ENCODE data around the gene ORAI2.

The ORAI2 gene

DNA sequence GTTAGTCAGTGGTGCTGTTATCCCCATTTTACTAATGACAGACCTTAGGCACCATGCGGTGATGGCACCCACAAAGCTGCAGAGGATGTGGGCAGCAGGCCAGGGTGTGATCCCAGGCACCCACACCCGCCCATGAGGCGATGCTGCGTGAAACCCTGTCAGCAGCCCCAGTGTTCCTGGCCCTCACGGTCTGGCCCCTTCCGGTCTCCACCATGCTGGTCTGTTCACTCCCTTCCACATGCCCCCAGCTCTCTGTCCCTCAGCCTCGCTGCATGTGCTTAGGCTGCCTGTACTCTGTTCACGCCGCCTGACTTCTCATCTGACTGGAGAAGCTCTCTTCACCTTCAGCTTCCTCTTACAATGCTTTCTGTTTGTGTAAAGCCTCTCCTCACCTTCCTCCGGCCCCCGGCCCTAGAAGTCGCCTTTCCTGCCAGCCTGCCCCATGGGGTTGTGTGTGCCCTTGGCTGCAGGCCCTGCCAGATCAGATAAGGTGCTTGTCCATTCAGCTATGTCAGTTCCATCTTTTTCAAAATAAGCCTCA, 17.6 kb upstream of the ORAI2 start:
- DNase-seq = peak in 1 of 4 experiments; percentile 7

DNA sequence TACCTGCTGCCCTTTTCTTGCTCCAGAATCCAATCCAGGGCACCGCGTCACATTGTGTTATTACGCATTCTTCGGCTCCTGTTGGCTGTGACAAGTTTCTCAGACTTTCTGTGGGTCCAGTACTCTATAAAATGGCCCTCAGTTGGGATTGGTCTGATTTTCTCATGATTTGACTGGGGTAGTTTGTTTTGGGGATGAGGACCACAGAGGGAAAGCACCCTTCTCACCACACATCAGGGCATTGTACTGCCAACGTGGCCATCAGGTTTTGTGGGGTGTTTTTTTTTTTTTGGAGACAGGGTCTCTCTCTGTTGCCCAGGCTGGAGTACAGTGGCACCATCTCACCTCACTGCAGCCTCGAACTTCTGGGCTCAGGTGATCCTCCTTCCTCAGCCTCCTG, 17.0 kb upstream of the ORAI2 start:
- no peak for DNase-seq

DNA sequence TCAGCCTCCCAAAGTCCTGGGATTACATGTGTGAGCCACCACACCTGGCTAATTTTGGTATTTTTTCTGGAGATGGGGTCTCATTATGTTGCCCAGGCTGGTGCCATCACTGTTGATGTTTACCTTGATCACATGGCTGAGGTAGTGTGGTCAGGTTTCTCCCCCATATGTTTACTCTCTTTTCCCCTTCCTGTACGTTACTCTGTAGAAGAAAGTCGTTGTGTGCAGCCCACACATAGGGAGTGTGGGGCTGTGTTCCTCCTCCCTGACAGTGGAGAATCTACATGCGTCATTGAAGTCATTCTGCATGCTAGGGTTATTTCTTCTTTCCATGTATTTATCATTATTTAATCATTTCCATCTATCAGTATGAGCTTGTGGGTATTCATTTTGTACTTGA, 16.3 kb upstream of the ORAI2 start:
- DNase-seq = no peak

DNA sequence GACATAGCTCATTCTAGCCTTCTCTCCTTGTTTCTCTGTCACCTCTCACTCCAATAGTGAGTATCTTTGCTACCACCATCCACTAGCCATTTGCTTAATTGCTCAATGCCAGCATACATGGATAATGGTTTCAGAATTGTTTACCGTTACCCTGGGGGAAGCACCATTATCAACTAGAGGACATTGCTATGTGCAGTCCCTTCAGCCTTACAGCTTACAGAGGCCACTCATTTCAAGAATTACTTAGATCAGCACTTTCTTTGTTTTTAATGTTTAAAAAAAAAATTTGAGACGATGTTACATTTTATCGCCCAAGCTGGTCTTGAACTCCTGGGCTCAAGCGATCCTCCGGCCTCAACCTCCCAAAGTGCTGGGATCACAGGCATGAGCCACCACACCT, 14.8 kb upstream of the ORAI2 start:
- no peak for DNase-seq

DNA sequence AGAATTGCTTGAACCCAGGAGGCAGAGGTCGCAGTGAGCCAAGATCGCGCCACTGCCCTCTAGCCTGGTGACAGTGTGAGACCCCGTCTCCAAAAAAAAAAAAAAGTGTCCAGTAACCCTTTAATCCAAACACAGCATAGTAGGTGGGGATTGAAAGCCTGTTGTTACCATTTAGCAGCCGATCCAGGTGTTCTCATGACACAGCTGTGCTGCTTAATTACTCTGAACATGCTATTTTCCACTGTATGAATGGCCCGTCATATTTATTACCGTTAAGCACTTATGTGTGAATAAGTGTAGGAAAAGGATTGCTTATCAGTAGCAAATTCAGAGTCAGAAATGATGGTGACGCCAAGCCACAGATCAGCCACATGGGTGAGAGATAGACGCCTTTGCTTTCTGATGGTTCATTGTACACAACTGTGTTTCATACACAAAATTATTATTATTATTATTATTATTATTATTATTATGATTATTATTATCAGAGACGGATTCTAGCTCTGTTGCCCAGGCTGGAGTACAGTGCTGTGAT, 11.6 kb upstream of the ORAI2 start:
- DNase-seq = no peak

DNA sequence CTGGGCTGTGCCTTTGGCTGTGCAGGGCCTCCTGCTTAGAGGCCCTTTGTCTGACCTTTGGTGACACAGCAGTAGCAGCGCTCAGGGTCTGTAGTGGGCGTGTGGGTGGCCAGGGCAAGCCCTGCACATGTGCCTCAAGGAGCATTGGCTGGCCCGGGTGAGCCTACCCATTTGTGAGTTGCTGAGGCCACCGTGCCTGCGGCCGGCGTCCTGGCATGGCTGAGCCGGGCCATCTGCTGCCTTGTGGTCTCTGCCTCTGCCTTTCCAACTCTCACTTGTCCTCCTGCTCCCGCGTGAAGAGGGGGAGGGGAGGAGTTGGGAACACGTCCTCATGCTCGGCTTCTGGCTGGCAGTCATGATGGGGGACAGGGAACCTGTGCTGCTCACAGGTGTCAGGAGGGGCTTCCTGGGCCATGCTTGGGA, 9.2 kb upstream of the ORAI2 start:
- peak in 1 of 4 experiments; percentile 20 for DNase-seq

DNA sequence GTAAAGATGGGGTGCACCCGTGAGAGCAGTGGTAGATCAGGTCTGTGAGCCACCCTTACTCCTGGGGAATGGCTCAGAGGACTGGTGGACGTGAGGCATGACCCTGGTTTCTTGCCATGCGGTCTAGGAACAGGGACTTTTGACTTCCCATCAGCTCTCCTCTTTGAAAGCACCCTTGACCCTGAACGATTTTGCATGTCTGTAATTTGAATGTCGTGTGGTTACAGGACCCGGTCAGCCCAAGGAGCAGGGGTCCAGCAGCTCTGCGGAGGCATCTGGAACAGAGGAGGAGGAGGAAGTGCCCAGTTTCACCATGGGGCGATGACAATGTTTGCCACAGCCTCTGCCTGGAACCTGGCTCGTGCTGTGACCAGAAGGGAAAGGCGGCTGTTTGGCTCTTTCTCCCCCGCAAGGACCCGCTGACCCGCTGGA, 8.6 kb upstream of the ORAI2 start:
- DNase-seq = peak; percentile 68 to 86 (median 79)

DNA sequence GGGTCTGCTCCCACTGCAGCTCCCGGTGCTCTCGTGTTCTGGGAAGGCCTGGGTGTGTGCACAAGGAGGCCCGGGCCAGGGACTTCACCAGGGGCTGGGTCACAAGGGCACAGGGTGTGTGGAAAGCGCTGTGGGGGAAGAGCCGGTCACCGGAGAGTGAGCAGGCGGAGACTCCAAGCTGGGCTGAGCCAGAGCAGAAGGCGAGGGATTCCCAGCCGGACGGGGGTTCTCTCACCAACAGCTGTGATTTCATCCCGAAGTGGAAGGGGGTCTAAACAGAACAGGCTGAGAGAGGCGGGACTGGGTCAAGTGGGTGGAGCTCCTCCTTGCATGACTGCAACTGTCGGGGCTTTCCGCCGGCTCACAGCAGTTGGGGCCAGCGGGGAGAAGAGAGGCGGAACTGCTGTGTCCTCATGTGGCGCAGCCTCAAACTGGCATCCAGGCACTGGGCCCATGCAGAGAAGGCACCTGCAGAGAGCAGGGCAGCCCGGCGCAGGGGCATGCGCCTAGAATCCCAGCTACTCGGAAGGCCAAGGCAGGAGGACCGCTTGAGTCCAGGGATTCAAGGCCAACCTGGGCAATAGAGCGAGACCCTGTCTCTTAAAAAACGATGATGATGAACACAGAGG, 7.6 kb upstream of the ORAI2 start:
- DNase-seq = peak; percentile 90 to 96 (median 96)

DNA sequence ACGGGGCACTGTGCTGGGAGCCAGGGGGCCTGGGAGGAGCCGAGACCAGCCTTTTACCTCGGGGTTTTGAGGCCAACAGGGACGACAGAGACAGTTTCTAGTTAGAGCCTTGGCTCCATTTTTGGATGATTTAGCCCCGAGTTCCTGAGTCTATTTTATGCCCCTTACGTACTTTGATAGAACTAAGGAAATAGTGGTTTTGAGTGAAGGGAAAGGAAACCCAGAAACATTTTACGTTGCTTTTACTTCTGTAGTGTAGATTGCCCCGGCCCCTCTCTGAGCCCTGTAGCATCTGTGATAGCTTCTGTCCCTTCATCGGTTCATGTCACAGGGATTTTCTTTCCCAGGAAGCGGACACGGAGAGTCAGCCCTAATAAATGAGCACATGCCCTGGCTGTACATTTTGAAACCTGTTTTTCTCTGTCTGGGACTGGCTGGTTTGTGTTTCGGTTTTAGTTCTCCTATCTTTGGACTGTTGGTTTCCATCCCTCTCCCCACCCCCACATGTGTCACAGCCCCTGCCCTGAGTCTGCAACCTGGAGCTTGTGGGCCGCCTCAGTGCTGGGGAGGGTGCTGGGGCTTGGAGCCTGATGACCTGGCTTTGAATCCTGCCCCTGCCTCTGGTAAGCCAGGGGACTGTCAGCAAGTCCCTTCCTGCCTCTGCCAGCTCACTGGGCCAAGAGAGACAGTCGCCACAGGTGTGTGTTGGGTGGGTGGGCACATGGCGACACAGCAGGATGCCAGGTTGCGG, 6.9 kb upstream of the ORAI2 start:
- peak; percentile 77 to 87 (median 84) for DNase-seq

DNA sequence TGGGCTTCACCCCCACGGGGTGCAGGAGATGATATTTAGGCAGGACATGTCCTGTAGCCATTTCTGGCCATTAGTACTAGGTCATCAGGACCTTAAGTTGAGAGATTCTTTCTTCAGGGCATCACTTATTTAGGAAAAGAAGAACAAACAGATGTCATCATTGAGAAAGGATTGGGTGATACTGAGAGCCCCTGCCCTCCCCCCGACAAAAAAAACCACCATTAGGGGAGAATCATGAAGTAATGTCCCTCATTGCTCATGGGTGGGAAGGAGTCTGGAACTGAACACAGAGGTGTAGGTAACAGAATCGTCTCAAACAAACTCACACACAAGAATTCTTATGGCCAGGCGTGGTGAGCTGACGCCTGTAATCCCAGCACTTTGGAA, 6.4 kb upstream of the ORAI2 start:
- DNase-seq = peak in 2 of 4 experiments; percentile 34 to 41

DNA sequence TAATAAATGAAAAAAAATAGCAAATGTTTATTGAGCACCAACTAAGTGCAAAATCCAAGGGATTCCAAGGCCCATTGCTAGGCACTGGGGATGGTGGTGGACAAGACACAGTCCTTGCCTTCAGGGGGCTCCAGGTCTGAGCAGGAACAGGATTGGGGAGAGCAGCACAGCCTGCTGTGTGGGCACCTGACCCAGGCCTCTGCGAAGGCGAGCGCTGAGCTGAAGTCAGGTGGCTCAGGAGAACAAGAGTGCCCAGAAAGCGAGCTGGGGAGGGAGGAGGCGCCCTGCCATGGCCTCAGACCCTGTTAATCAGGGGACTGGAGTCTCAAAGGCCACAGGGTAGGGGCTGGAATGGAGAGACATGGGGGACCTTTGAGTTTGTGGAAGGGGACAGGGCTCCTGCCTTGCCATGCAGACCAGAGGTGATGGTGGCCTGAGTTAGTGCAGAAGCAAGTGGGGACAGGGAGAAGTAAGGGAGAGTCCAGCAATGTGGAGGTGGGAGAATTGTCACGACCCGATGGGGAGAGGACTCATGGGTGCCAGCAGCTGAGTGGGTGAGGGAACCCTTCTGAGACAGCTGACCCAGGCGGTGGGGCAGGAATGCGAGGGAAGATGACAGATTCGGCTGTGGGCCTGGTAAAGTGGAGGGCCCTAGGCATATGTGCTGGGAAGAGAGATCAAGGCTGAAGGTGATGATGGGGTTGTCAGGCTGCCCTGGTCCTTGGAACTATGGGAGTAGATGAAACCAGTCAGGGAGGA, 4.1 kb upstream of the ORAI2 start:
- no peak for DNase-seq

DNA sequence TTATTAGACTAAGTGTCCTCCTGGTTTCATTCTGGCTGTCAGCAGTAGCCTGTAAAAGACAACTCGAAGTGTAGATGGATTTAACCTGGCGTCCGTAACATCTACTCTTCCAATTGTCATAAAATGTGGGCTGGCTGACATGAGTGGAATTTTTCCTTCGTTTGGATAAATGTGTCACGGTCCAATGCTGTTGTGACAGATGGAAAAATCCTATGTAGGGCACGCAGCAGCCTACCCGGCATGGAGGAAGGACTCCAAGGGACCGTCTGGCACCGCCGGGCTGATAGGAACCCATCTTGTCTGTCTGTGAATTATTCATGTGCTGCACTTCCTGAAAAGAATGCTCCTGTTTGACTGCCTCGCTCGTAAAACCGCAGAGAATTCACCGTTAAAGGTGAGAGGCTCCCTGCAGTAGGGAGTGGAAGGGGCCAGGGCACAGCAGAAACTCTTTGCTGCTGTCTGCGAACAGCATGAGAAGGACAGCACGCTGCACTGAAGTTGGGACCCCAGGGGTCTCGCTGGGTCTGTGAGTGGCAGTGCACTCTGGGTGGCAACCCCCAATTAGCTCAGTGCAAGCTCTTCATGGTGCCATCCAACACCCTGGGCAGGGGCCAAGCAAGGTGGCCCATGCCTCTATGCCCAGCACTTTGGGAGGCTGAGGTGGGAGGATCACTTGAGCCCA, 1.6 kb upstream of the ORAI2 start:
- DNase-seq = peak; percentile 24 to 61 (median 52)

DNA sequence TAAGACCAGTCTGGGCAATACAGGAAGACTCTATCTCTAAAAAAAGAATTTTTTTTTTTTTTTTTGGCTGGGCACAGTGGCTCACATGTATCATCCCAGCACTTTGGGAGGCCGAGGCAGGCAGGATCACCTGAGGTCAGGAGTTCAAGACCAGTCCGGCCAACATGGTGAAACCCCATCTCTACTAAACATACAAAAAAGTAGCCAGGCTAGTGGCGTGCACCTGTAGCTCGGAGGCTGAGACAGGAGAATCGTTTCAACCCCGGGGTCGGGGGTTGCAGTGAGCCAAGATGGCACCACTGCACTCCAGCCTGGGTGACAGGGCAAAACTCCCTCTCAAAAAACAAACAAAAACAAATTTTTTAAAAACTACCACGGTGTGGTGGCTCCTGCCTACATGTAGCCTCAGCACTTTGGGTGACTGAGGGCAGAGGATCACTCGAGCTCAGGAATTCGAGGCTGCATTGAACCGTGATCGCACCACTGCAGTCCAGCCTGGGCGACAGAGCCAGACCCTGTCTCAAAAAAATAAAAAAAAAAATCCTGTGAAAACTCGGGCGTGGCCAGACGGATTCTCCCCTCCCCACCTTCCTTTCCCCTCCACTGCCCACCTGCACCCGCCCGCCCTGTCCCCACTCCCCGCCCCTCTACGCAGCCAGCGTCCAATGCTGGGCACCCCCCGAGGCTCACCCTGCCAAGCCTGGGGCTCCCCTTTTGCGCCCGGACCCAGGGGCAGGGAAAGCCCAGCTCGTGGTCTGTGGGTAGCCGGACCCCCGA, 745 bp upstream of the ORAI2 start:
- DNase-seq = no peak

DNA sequence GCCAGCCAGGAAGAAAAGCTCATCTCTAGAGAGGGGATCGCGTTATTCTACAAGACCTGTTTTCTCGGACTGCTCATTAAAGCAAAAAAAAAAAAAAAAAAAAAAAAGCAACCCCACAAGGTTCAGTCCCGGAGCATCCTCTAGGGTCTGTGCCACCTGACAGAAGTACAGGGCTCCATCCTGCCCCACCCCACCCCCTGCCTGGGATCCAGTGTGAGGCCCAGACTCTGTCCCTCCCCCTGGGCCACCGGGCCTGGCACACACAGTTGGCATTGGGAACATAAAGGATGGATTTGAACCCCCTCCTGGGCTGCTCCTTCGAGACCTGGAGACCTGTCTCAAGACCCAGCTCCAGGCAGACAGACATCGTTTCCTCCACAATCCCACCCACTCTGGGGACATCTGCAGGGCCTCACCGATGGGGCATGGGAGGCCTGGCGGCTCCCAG, 688 bp downstream of the ORAI2 start:
- DNase-seq = no peak

DNA sequence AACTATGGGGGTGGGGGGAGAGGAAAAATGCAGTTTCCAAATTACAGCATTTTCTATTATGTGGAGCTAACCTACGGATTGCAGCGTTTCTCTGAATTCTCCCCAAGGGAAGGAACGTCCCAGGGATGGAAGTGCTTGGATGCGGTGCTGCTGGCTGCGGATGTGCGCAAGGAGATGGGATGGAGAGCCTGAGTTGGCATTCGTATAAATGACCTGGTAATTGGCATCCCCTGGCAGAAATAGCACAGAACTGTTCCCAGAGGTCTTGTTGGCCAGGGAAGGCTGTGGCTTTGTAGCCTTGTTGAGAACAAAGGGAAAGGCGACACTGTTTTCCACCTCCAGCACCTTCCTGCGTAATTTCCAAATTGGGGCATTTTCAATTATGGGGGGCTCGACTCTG, 2.7 kb downstream of the ORAI2 start:
- DNase-seq = no peak

DNA sequence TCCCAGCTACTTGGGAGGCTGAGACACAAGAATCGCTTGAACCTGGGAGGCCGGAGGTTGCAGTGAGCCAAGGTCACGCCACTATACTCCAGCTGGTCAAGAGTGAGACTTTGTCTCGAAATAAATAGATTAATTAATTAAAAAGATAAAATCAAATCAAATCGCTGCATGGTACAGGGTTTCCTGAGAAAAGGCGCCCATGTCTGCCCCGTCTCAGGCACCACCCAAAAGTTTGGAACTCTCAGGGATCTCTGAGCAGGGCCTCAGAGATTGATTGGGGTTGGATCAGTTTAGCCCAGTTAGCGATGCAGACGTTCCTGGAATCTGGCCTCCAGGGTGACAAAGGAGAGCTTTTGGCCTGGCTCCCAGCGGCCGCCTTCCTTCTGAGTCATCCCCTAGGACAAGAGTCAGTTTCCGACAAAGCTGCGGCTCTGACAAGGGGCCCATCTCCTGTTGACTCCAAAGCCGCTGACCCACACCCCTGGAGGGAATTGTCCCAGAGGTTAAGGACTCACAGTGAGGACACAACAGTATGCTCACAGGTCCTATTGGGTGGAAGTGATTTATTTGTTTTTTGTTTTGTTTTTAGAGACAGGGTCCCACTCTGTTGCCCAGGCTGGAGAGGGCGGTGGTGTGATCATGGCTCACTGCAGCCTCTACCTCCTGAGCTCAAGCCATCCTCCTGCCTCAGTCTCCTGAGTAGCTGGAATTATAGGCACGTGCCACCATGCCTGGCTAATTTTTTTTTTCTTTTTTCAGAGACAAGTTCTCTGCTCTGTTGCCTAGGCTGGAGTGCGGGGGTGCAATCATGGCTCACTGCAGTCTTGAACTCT, 6.8 kb downstream of the ORAI2 start:
- DNase-seq = no peak

DNA sequence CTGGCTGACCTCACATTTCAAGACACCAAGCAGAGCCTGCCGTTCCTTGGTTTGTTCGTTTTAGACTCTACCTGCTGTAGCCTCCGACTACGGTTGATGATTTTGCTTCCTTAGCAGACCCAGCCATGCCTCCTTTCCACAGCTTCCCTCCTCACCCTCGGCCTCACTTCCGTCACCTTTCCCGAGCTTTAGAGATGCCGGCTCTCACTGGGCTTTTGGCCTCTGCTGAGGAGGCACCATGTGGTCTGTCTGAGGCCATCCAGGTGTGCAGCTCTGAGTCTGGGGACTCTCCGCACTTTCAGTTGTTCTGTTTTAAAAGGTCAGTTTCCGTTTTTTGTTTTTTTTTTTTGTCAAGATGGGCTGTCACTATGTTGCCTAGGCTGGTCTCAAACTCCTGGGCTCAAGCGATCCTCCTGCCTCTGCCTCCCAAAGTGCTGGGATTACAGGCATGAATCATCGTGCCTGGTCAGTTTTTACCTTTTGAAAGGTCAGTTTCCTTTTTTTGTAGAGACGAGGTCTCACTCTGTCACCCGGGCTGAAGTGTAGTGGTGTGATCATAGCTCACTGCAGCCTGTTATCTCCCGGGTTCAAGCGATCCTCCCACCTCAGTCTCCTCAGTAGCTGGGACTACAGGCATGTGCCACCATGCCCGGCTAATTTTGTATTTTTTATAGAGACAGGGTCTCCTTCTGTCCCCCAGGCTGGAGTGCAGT, 11.7 kb downstream of the ORAI2 start:
- DNase-seq = peak in 1 of 4 experiments; percentile 33

DNA sequence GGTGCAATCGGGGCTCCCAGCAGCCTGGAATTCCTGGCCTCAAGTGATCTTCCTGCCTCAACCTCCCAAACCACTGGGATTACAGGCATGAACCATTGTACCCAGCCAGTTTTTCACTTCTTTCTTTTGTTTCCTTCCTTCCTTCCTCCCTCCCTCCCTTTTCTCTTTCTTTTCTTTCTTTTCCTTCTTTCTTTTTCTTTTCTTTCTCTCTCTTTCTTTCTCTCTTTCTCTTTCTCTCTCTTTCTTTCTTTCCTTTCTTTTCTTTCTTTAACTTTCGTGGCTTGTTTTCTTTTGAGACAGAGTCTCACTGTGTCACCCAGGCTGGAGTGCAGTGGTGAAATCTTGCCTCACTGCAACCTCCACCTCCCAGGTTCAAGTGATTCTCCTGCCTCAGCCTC, 12.3 kb downstream of the ORAI2 start:
- no peak for DNase-seq

DNA sequence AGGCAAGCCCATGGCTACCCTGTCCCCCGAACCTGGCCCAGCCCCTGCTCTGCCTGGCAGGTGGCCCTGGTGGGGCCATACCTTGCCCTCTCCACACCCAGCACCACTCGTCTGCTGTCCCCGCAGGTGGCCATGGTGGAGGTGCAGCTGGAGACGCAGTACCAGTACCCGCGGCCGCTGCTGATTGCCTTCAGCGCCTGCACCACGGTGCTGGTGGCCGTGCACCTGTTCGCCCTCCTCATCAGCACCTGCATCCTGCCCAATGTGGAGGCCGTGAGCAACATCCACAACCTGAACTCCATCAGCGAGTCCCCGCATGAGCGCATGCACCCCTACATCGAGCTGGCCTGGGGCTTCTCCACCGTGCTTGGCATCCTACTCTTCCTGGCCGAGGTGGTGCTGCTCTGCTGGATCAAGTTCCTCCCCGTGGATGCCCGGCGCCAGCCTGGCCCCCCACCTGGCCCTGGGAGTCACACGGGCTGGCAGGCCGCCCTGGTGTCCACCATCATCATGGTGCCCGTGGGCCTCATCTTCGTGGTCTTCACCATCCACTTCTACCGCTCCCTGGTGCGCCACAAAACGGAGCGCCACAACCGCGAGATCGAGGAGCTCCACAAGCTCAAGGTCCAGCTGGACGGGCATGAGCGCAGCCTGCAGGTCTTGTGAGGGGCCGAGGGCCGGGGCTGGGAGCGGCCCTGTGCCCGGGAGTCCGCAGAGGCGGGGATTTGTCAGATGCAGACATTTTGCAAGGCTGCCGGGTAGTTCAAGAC, 13.2 kb downstream of the ORAI2 start:
- DNase-seq = peak in 1 of 4 experiments; percentile 0
